Activated T-cell treated with anti-CD3 and anti-CD28 coated beads, Interleukin-2, amount 50 U/mL, for 48 hours (primary cell): Measurements from ENCODE around the gene INHBB.
"Not testable (repeated sequence)": the region's sequence is repeated elsewhere in the genome, so short reads cannot be mapped to it uniquely, and the experiment has no call there.

Source experiments
- DNase-seq, 2 experiments: peaks; one replicate each; pipeline ENCODE4 v3.0.0-alpha.2; 2020

The INHBB gene

DNA sequence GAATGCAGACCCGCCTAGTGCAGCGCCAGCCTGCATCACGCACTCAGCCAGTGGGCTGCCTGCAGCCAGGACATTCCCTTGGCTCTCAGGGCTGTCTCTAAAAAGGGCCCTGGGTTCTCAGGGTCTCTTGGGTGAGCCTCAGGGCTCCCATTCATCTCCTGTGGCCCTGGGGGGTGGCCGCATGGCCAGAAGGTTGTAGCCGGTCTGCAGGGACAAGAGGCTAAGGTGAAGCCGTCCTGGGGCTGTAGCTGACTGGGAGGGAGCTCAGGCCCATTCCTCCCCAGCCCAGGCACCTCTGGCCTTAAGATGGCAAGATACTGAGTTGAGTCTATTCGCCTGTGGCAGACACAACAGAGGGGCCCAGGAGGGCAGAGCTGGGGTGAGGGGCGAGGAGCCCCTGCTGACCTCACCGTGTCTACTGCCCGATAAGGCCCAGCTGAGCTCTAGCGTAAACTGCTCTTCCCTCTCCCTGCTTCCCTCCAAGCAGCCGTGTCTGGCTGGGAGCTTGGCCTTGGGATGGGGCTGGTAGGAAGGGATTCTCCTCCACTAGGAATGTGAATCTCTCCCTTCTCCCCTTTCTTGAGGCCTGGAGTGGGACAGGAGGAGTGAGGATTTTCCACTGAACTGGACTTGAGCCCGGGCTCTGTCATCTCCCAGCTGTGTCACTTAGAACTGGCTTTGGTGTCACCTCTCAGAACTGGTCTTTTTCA is 37.9 kb downstream of the INHBB start:
- DNase-seq = no peak

DNA sequence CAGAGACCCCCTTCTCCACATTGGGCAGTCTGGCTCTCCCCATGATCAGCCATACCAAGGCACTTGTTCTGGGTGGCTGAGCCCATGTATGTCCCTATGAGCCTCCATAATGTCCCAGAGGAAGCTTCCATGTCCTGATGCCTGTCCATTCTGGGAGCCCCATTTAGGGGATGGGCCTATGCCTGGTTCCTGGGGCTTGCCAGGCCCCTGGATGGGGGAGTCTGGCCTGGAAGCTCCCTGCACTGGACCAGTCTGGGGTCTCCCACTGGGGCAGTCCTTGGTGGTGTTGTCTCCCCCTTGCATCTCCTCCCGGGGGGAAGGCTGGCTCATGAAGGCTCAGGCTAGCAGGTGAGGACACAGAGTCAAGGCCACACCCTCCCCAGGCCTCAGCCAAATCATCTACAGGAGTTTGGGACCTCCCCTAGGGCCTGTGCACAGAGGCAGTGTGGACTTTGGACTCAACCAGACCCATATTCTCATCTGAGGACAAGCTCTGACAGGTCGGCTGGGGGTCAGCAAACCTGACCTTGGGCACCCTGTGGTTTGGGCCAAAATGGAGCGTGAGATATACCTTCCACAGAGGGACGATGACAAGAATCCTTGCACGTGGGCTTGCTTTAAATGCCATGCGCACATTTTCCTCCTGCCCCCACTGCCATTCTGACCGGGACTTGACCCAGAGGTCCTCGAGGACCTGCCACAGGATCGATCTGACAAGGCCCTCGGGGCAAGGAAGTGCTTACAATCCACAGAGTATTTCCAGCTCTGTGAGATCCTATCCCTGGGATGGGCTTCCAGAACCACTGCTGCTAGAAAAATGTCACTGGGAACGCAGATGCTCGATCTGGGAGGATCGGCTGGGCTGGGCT is 38.8 kb downstream of the INHBB start:
- DNase-seq = no peak

DNA sequence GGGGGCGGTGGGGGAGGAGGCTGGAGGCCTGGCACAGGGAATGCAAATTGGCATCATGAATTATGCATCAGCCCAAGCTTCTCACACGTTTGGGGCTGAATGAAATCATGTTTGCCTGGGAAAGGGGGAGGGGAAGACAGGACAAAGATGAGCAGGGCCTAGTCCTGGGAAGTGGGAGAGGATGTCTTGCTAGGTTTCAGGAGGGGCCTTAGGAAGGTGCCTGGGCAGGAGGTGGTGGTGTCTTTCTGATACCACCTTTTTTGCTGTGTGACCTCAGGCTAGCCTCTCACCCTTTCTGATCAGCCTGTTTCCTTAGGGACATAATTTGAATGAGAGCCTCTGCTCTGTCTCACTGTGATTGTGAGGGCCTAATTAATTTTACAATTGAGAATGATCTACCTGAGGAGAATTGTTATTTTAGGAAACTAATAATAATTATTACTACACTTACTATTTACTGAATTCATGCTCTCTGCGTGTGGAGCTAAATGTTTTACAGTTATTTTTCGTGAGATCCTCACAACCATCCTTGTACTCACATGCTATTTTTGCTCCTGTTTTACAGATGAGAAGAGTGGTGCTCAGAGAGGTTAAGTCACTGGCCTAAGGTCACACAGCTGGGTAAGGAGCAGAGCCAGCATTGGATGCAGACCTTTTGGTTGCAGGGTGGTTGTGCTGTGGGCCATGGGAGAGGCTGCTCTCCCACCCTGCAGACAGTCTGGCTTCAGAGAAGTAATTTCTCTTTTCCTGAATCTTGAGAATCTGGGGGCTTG is 39.6 kb downstream of the INHBB start:
- no peak for DNase-seq

DNA sequence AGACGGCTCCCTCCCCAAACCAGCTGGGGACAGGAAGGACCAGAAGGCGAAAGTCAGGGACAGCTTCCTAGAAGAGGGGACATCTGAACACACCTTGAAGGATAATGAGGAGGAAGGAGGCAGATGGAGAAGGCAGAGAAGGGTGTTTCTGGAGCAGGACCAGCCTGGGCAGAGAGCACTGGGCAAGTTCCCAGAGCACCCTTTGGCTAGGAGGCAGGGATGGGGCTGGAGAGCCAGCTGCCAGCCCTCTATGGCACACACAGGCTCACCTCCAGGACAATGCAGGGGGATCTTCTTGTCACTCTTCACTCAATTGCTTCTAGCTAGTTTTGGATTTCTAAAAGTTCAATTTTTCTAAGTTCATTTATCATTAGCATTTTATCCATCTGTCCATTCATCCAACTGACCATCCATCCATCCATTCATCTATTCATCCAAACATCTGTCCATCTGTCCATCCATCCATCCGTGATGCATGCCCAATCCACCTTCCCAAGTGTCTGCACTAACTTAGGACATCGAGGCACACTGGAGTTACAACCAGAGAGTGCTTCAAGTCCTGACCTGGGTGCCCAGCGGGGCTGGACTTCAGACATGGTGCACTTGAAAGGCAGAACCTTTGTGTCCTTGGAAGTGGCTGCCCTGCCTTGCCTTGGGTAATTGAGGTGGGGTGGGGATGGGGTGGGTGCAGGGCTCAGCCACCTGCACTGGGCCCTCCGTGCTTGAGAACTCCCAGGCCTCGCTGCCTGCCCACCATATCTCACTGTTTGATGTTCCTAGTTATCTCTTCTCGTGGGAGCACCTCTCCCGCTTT is 42.5 kb downstream of the INHBB start:
- DNase-seq = no peak

DNA sequence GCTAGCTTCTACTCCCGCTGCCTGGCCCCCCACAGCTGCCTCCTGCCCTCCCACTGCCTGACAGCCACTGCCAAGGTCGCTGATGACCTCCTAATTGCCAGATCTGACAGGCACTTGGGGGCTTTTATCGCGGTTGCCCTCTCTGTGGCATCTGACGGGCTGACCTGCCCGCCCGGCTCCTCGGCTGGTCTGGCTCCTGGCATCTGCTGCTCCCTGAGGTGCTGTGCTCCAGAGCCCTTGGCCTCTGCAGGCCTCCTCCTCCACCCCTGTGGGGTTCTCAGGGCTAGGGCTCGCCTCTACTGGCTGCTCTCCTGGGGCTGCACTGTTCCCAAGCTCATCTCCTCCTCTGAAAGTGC is 43.1 kb downstream of the INHBB start:
- no peak for DNase-seq

DNA sequence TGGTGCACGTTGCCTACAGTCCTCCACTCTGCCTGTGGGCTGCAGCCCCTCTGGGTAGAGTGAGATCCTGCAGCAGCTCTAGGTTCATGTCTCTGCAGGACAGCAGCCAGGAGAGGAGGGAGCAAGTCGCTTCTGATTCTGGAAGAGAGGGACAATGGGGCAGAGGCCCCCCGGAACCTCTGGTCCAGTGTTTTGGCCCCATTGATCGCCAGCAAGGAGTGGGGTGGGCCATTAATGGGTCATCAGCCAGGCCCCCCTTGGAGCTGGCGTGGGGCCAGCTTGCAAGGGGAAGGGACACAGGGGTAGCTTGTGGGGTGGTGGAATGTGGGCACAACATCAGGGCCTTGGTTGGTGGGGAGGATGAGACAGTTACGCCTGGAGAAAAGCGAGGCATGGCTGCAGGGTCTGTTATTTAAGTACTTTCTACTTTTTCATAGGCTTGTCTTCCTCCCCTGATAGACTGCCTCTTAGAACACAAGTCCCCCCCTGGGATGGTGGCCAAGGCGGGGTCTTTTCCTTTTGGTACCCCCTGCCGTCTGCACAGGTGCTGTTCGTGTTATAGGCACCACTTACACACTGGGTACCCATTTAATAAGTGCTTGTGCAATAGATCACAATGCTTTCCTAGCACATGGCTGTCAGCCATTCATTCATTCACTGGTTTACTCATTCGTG is 44.6 kb downstream of the INHBB start:
- DNase-seq = peak in 1 of 2 experiments; percentile 4

DNA sequence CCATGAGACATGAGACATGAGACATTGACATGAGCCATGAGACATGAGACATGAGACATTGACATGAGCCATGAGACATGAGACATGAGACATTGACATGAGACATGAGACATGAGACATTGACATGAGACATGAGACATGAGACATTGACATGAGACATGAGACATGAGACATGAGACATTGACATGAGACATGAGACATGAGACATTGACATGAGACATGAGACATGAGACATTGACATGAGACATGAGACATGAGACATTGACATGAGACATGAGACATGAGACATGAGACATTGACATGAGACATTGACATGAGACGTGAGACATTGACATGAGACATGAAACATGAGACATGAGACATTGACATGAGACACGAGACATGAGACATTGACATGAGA is 45.4 kb downstream of the INHBB start:
- DNase-seq = not testable (repeated sequence)

DNA sequence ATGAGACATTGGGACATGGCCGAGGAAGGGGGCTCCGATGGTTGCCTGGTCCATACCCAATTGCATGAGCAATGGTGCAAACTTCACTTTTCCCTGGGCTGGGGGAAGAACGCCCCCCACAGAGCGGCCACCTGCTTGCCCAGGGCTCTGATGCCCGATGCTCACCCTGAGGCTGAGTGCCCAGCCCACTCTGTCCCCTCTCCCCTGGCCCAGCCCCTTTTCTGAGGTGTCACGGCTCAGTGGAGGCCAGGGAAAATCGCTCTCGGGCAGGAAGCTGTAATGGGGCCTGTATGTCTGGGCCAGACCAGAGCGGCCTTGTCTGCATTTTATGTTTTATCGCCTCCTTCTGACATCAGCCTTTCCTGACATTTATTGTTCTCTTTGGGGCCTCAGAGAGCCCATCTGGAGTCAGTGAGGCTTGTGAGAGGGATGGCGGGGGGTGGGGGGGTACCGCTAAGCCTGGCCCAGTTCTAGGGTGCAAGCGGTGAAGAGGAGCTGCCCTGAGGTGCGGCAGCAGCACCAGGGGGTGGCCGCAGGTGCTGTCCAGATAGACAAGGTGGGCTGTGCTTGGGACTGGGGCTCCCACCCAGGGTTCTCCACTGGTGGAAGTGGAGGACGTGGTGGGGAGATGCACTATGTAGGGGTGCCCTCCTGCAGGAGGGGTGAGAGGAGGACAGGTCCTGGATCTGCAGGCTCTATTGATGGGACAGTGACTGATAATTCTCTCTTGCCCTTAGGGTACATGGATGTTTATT is 46.2 kb downstream of the INHBB start:
- DNase-seq = no peak

DNA sequence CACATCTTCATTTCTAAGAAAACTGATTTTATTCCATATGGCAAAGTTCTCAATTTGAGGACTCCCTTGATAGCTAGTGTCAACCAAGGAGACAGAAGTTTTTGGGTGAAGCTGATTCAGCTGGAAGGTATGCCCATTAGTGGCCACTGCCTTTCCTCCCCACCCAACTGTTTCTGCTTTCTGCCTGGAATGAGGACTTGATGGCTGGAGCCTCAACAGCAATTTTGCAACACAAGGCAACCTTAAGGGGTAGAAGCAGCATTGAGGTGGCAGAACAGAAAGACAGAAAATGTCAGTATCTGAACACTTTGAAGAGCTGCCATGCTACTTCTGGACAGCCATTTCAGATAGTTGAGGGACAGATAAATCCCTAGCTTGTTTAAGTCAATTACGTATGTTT is 47.0 kb downstream of the INHBB start:
- no peak for DNase-seq

DNA sequence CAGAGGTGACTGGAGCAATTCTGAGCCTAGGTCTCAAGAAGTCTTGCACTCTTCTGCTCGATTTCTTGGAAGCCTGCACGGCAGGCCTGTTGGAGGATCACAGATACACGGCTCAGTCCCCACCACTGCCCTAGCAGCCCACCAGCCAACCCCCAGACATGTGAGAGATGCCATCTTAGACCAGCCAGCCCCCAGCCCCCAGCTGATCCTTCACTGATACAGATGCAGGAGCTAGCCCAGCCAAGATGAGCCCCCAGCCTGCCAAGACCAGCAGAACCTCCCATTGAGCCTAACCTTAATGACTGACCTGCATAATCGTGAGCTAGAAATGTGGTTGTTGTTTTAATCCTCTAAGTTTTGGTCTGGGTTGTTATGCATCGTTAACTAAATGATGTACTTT is 47.5 kb downstream of the INHBB start:
- peak; percentile 3 to 6 for DNase-seq

DNA sequence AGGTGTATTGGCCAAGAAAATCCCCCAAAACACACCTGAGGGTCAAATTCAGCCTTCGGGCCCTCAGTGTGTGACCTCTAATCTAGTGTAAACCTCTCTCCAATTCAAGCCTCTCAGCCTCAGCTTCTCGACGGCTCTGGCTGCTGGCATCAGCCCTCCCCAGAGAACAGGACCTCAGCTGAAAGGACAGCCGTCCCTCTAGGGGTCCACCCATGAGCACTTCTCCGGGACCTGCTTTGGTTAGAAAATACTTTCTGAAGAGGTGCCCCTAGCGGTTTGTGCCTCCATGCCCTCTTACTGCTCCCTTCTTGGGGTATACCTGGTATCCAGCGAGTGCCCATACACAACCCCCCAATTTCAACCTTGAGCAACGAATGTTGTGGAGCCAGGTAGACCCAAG is 48.8 kb downstream of the INHBB start:
- peak; percentile 7 for DNase-seq

DNA sequence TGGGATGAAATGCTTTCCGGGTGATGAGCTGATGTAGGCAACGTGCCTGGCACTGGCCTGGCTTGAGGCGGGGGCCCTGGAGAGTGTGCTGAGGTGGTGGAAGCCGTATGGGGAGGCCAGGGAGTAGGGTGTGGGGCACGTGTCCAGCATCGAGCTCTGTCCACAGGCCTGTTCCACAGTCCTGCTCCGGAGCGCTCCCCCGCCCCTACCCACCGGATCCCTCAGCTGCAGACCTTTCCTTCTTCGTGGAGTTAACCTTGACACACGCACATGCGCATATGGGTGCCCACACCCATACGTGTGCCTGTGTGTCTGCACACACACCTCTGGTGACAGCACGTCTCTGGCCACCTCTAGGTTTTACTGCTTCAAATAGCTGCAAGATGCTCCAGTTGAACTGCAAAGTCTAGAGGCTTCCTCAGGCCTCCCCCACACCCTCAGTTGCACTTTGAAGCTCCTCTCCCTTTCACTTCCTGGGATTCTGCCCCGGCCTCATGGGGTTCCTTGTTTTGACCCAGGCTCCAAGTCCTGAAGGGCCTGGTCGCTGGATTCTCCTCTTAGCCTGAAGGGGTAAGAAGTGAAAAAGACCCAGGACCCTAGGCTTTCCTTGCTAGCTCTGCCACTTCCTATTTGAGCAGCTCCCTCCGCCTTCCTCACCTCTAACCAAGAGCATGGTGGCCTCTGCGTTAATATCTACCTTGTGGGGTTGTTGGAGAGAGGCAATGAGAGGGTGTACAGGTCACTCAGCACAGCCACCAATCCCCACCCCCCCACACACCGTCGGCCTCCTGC is 49.5 kb downstream of the INHBB start:
- DNase-seq = peak; percentile 2 to 9

DNA sequence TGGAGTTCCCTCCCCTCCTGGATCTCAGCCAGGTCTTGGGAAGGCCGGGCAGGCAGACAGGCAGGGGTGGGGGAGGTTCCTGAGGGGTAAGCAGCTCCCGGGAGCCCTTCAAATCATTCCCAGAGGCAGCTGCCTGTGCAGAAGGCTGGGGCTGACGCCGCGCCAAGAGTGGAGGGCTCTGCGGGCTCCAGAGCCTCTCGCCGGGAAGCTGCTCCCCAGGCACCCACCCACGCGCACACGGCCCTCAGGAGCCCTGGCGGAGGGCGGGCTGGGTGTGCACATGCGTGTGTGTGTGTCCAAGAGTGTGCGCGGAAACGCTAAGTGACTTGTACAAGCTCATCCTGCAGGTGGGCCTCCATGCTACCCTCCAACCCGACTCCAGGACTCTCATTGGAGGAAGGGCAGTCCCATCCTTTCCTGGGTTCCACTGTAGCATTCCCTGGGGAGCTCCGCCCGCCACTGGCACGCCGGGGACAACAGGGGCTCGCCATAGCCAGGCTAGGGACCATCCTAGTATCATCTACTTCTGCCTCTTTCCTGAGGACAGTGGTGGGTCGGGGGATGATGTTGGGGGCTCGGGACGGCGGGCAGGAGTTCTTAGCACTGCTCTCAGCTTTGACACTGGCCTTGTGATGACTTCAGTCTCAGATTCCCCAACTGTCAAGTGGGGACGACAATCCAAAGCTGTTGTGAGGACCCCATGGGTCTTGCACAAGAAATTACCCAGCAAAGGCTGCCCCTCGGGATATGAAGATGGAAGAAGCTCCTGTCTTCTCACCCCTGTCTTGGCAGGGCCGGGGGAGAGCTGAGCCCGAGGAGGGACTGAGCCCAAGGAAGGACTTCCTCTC is 50.3 kb downstream of the INHBB start:
- peak in 1 of 2 experiments; percentile 1 for DNase-seq

DNA sequence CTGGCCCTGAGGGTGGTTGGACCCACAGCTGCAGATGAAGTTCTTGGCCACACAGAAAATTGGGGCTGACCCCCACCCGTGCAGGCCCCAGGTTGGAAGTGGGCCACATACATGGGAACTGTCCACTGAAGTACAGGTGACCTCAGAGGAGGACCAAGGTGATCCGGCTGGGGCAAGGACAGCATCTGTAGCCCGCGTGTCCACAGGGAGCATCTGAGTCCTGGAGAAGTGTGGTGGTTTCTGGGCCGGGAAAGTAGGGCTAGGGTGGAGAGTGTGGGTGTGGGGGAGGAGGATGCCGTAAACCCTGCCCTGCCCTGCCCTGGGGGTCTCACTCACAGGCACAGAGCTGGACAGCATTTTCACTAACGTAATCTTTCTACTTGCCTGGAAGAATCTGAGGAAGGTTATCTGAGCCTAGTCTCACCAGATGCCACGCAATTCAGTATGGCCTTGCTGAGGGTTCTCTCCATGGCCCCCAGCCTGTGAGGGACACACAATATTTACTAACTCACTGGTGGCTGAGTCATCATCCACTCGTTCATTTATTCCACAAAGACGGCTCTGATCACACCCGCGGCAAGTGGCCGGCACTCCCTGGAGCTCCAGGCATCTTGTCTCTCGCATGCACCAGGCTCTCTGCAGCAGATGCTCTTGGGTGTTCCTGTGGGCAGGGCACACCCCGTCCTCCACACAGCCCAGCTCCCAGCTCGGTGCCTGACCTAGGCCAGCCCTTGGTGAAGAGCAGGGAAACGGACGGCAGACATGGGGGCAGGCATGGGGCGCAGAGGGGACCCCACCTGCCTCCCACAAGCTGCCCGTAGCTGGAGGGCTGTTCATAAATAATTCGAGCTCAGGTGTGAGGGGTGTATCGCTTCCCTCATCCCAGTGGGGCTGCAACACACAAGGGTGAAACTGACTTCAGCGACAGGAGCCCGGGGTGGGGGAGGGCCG is 51.2 kb downstream of the INHBB start:
- no peak for DNase-seq

DNA sequence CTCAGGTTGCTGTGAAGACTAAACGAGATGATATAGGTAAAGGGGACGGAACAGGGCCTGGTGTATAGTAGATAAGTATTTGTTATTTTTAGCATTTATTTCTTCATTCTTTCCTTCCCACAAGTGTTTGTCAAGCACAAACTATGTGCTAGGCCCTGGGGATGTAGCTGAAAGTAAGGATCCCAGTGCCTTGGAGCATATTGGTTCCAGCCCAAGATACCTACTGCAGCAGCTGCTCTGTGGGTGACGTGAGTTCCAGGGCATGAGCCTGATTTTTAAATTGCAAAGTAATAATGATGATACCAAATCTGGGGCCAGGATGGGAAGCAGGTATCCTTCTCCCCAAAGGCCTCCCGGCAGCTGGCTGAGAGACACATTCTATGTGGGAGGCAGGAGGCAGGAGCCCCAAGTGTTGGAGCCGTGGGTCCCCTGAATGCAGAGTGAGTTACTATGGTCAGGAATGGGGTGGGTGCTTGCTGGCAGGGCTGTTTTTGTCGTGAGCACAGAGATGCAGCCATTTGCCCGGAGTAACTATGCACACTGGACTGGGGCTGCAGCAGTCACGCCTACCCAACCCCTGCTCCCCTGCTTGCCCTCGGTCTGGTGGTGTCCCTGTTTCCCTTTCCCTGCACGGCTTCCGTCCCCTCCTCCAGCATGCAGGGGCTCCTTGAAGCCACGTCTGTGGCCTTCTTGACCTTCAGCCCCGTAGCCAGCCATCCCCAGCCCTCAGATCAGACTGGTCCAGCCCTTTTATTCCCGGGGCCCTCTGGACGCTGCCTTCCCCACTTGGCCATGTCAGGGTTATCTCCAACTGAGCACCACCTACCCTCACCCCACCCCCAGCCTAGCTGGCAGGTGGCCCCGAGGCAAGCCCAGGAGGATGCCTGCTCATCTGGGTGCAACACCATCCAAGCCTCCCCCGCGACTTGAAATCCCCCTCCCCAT is 52.4 kb downstream of the INHBB start:
- peak in 1 of 2 experiments; percentile 6 for DNase-seq

DNA sequence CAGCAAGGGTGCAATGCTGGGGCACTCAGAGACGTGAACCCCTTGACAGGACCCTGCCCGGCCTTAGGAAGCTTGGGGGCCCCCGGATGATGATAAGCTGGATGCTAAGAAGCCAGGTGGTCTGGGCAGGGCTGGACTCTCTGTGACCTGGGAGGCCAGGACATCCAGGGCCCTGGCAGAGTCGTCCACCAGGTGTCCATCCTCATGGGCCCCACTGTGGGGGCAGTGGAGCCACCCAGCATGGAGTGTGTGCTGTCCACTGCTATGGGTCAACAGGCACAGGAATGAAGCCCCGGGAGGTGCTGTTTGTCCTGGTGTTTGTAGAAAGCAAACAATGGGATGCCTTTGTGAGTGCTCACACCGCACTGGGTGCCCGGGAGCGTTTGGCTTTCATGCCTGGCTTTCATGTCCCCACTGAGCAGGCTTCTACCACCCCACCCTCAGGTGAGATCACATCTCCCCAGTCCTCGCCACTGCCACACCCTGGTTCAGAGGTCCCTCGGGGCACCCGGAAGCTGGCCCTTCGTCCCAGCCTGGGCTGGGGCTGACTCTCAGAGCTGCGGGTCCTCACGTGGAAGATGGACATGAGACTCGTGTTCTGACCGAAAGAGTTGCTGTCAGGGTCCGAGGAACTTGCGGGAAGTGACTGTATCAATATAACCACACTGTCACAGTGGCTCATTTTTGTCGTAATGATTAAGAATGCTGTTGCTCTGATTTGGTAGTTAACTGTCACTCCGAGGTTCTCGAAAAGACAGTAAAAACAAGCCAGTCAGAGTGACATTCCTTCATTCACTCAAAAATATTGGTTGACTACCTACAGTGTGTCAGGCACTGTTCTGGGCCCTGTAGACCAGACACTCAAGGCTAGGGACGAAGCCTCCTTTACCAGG is 53.3 kb downstream of the INHBB start:
- DNase-seq = peak in 1 of 2 experiments; percentile 12
